Measurements from ENCODE around the gene ZNF688. TPM values are rescaled to one million over a fixed set of nuclear protein-coding genes. Genes with fewer than 3 reads are reported as not detected.
A peak's percentile ranks its signal among the peaks of the same experiment; 100 is the strongest.

ZNF688 gene
- total and polyA plus RNA-seq, 9 of the 15 experiments (the other 6 are each of a cell fraction or from before 2014, with no cell fraction given) = 0.48 to 12.9 (median 4.5) TPM

GRCh38 chr16:30526823-30527634 is 44.5 kb downstream of the ZNF688 start (continued):
- TF ChIP-seq ATF2 (CRISPR knock-in tag; IDR thresholded peaks at IDR 0.05) = no peak
- TF ChIP-seq NRF1 (conservative IDR thresholded peaks at IDR 0.05 in 1 of 2, IDR thresholded peaks at IDR 0.05 in 1 of 2) = peak; percentile 84 to 85
- TF ChIP-seq POLR2H (tag; IDR thresholded peaks at IDR 0.05; ENCODE audit: low read depth) = peak; percentile 65
- TF ChIP-seq FOXP4 (CRISPR knock-in tag; IDR thresholded peaks at IDR 0.05; ENCODE audit: borderline replicate concordance) = no peak
- TF ChIP-seq ZNF764 (CRISPR knock-in tag; IDR thresholded peaks at IDR 0.05; ENCODE audit: low read depth) = no peak
- TF ChIP-seq ZNF830 (CRISPR knock-in tag; IDR thresholded peaks at IDR 0.05) = peak; percentile 95; the same call in 1 of the 2 replicates
- no peak for TF ChIP-seq HES1 (IDR thresholded peaks at IDR 0.05; ENCODE audit: low read depth)
- peak in 1 of 2 experiments; percentile 54; a peak in 1 of 4 replicates for TF ChIP-seq SRF (CRISPR knock-in tag; IDR thresholded peaks at IDR 0.05)
- TF ChIP-seq HCFC1 (IDR thresholded peaks at IDR 0.05; ENCODE audit: low read depth, low read length) = peak; percentile 82
- no peak for TF ChIP-seq NR1H2 (CRISPR knock-in tag; IDR thresholded peaks at IDR 0.05)
- TF ChIP-seq HDGF (IDR thresholded peaks at IDR 0.05) = no peak
- no peak for TF ChIP-seq TFAM (CRISPR knock-in tag; conservative IDR thresholded peaks at IDR 0.05)
- peak in 2 of 3 experiments; percentile 37 to 75 for TF ChIP-seq YY1 (IDR thresholded peaks at IDR 0.05; ENCODE audit: borderline replicate concordance in 1 of 3, control insufficient read depth in 1 of 3, extremely low read depth in 1 of 3, insufficient read depth in 3 of 3, insufficient read length in 1 of 3, insufficient replicate concordance in 2 of 3, low read depth in 1 of 3, low read length in 2 of 3)
- TF ChIP-seq CREB1 (IDR thresholded peaks at IDR 0.05) = no peak; the same call in 1 of the 2 replicates
- TF ChIP-seq CREB1 (CRISPR knock-in tag; IDR thresholded peaks at IDR 0.05) = peak; percentile 41; the same call in 1 of the 2 replicates
- no peak for TF ChIP-seq THAP7 (CRISPR knock-in tag; IDR thresholded peaks at IDR 0.05)
- TF ChIP-seq CBX1 (IDR thresholded peaks at IDR 0.05; ENCODE audit: low read depth) = peak; percentile 23; the same call in 1 of the 2 replicates
- TF ChIP-seq SMARCA4 (IDR thresholded peaks at IDR 0.05) = no peak
- TF ChIP-seq ZNF143 (CRISPR knock-in tag; IDR thresholded peaks at IDR 0.05) = 0 out of 2 replicates have a peak, but pooled peaks have one; percentile 39
- no peak for TF ChIP-seq ZBTB34 (CRISPR knock-in tag; IDR thresholded peaks at IDR 0.05)
- no peak for TF ChIP-seq BDP1 (IDR thresholded peaks at IDR 0.05; ENCODE audit: insufficient read depth, insufficient read length)
- TF ChIP-seq OTX1 (CRISPR knock-in tag; IDR thresholded peaks at IDR 0.05) = peak; percentile 73
